ENCODE data around the gene CFAP20DC. TPM values are rescaled to one million over a fixed set of nuclear protein-coding genes. Genes with fewer than 3 reads are reported as not detected.

Gene CFAP20DC
- total and polyA plus RNA-seq, 2 of the 8 experiments (the other 6 are each of a cell fraction or from before 2014, with no cell fraction given), result 2.2 to 2.8 TPM

DNA sequence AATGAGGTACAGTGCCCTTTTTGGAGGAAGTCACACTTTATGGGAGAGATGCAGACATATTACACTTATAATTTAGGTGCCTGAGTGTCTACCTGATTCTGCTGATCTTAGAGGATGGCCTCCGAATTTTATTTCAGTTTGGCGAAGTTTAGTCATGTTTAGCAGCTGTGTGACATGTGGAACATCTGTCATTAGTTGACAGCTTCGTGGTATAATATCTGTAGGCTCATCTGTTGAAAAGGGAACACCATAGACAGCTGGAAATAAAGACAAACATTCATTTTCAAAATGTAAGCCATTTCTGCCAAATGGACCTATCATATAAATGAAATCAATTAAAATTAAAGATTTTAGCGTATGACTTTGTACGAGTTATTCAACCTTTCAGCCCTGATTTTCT, 165.4 kb downstream of the CFAP20DC start:
- H3K79me2 ChIP-seq (ENCODE audit: control insufficient read depth in 1 of 2, insufficient read depth in 2 of 2, low read length in 2 of 2), result no peaks in the 10 kb centered on the region
- H2BK20ac ChIP-seq (ENCODE audit: low read length), result no peak overlapping the region
- no peak overlapping the region for H4K8ac ChIP-seq (ENCODE audit: extremely low read depth, insufficient read depth, low read length)
- H3K27ac ChIP-seq (ENCODE audit: low read depth, low read length), result no peak overlapping the region
- H2BK15ac ChIP-seq (ENCODE audit: low read length), result no peak overlapping the region
- H3K23me2 ChIP-seq (ENCODE audit: low read depth, low read length), result no peaks in the 10 kb centered on the region; the same call in 1 of the 2 replicates
- WGBS, 2 experiments (ENCODE audit: extremely low coverage in 1 of 2, insufficient coverage in 1 of 2, insufficient read length in 1 of 2, insufficient replicate concordance in 2 of 2, low coverage in 1 of 2, low lambda C conversion rate in 2 of 2, missing lambda C conversion rate in 1 of 2), result 91% methylated on average over 5 of the region's 5 CpGs; no CpG with 5 or more reads in 1 of the 2 experiments
- no peak overlapping the region for H3K14ac ChIP-seq (ENCODE audit: insufficient read length)
- FAIRE-seq (no peak), DNase-seq (ENCODE audit: low read depth in 1 of 2, low spot score in 2 of 2) (no peak)
- H3K18ac ChIP-seq (ENCODE audit: extremely low read depth, low read length), result no peak overlapping the region
- ChIA-PET CTCF (ENCODE audit: partially characterized antibody) (interaction anchor here (1.3 kb wide), 1 partner anchor 167 kb away, joined by 4 read pairs; no protein-coding TSS in a partner anchor), POLR2A (ENCODE audit: partially characterized antibody) (no interaction called here)
- no peak overlapping the region for H2BK12ac ChIP-seq (ENCODE audit: low read depth, low read length)
- no peak overlapping the region for H3K56ac ChIP-seq (replicated peaks; ENCODE audit: insufficient read length, low read depth, low read length)
- no peak overlapping the region for H3K4me3 ChIP-seq (ENCODE audit: extremely low read depth in 1 of 4, insufficient read depth in 2 of 4, low read depth in 3 of 4, low read length in 4 of 4)
- no peak overlapping the region for H2BK5ac ChIP-seq (ENCODE audit: low read depth, low read length)
- no peak overlapping the region for H4K5ac ChIP-seq (ENCODE audit: insufficient read length, low read depth, low read length)
- H3K23ac ChIP-seq (ENCODE audit: insufficient read length), result no peak overlapping the region
- no peak overlapping the region for H2AFZ ChIP-seq (ENCODE audit: low read length)
- no peaks in the 10 kb centered on the region for H3K27me3 ChIP-seq (replicated peaks in 1 of 4; ENCODE audit: control insufficient read depth in 3 of 4, extremely low read depth in 1 of 4, insufficient read depth in 3 of 4, low read length in 3 of 4)
- H4K91ac ChIP-seq (replicated peaks; ENCODE audit: insufficient read length, low read length), result no peak overlapping the region
- H3K4me2 ChIP-seq (ENCODE audit: insufficient read depth in 1 of 2, low read depth in 2 of 2, low read length in 2 of 2), result no peak overlapping the region
- no peak overlapping the region for H2AK5ac ChIP-seq (ENCODE audit: low read depth, low read length)
- H3K4ac ChIP-seq (replicated peaks; ENCODE audit: insufficient read length, low read depth, low read length), result no peak overlapping the region
- no peaks in the 10 kb centered on the region for H3K79me1 ChIP-seq (ENCODE audit: low read depth, low read length)
- no peak overlapping the region for H2BK120ac ChIP-seq (replicated peaks; ENCODE audit: low read depth, low read length)
- H3K36me3 ChIP-seq (ENCODE audit: control insufficient read depth in 2 of 4, insufficient read depth in 4 of 4, low read length in 3 of 4), result no peaks in the 10 kb centered on the region
- H3K4me1 ChIP-seq (replicated peaks in 1 of 4; ENCODE audit: control insufficient read depth in 3 of 4, insufficient read depth in 4 of 4, low read length in 3 of 4), result no peaks in the 10 kb centered on the region
- no peaks in the 10 kb centered on the region for H4K20me1 ChIP-seq (replicated peaks in 1 of 2; ENCODE audit: control insufficient read depth in 1 of 2, insufficient read depth in 2 of 2, low read length in 2 of 2)
- H3K9ac ChIP-seq (replicated peaks in 1 of 4; ENCODE audit: extremely low read depth in 1 of 4, low read depth in 3 of 4, low read length in 3 of 4), result no peak overlapping the region
- H3K9me3 ChIP-seq (ENCODE audit: insufficient read depth in 2 of 2, low read depth in 1 of 2, low read length in 1 of 2), result no peaks in the 10 kb centered on the region
- TF ChIP-seq E2F6 (IDR thresholded peaks at IDR 0.05), result no peak
- no peak for TF ChIP-seq PHF8 (conservative IDR thresholded peaks at IDR 0.05; ENCODE audit: low read depth, low read length)
- TF ChIP-seq POLR2AphosphoS5 (IDR thresholded peaks at IDR 0.05; ENCODE audit: low read depth, low read length), result no peak
- TF ChIP-seq SP1 (IDR thresholded peaks at IDR 0.05; ENCODE audit: low read depth, low read length), result no peak
- TF ChIP-seq MAX (IDR thresholded peaks at IDR 0.05), result no peak
- TF ChIP-seq SIX5 (IDR thresholded peaks at IDR 0.05; ENCODE audit: low read depth, low read length), result no peak
- TF ChIP-seq CHD1 (IDR thresholded peaks at IDR 0.05; ENCODE audit: low read depth, low read length), result no peak
- TF ChIP-seq, protein P1, sequence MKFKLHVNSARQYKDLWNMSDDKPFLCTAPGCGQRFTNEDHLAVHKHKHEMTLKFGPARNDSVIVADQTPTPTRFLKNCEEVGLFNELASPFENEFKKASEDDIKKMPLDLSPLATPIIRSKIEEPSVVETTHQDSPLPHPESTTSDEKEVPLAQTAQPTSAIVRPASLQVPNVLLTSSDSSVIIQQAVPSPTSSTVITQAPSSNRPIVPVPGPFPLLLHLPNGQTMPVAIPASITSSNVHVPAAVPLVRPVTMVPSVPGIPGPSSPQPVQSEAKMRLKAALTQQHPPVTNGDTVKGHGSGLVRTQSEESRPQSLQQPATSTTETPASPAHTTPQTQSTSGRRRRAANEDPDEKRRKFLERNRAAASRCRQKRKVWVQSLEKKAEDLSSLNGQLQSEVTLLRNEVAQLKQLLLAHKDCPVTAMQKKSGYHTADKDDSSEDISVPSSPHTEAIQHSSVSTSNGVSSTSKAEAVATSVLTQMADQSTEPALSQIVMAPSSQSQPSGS (IDR thresholded peaks at IDR 0.05; ENCODE audit: low read length), result no peak
- TF ChIP-seq ATF3 (IDR thresholded peaks at IDR 0.05; ENCODE audit: insufficient read depth, low read depth, low read length), result no peak
- TF ChIP-seq EP300 (IDR thresholded peaks at IDR 0.05; ENCODE audit: borderline replicate concordance in 1 of 2, low read depth in 2 of 2, low read length in 2 of 2), result no peak
- no peak for TF ChIP-seq TCF12 (IDR thresholded peaks at IDR 0.05; ENCODE audit: low read depth, low read length)
- no peak for TF ChIP-seq POU5F1 (IDR thresholded peaks at IDR 0.05; ENCODE audit: low read depth, low read length)

Data from H1 (cell line).